GM23338 (cell line): Measurements from ENCODE around the gene ATR.

ENCODE experiments used
- ETS1 ChIP-seq: IDR thresholded peaks from 2 replicates; pipeline ENCODE4 v1.6.1; 2016; ENCODE audit warnings: antibody characterized with exemption
- EZH2 ChIP-seq: fragments of 200-600 bp; sonication (generic); IDR thresholded peaks from one replicate; pipeline ENCODE4 v1.8.0; 2017; ENCODE audit warnings: antibody characterized with exemption, mild to moderate bottlenecking, low read depth; ENCODE audit not compliant: unreplicated experiment
- POLR2AphosphoS5 ChIP-seq: IDR thresholded peaks from 2 replicates; pipeline ENCODE4 v1.6.1; 2016; ENCODE audit warnings: antibody characterized with exemption, low read depth
- TF ChIP-seq, protein P1 (sequence below), 2 experiments: fragments of 200-600 bp in 1 of 2; sonication (generic) in 1 of 2; conservative IDR thresholded peaks; 2 replicates each; pipeline versions ENCODE4 v1.5.1 to v1.6.1; 2016 to 2017; ENCODE audit warnings: antibody characterized with exemption in 2 of 2, low read depth in 2 of 2, mild to moderate bottlenecking in 2 of 2, moderate library complexity in 1 of 2
- TF ChIP-seq, protein P2 (sequence below): IDR thresholded peaks from one replicate; pipeline ENCODE4 v1.6.1; 2018; ENCODE audit warnings: antibody characterized with exemption; ENCODE audit not compliant: unreplicated experiment

- TF ChIP-seq, protein P1, sequence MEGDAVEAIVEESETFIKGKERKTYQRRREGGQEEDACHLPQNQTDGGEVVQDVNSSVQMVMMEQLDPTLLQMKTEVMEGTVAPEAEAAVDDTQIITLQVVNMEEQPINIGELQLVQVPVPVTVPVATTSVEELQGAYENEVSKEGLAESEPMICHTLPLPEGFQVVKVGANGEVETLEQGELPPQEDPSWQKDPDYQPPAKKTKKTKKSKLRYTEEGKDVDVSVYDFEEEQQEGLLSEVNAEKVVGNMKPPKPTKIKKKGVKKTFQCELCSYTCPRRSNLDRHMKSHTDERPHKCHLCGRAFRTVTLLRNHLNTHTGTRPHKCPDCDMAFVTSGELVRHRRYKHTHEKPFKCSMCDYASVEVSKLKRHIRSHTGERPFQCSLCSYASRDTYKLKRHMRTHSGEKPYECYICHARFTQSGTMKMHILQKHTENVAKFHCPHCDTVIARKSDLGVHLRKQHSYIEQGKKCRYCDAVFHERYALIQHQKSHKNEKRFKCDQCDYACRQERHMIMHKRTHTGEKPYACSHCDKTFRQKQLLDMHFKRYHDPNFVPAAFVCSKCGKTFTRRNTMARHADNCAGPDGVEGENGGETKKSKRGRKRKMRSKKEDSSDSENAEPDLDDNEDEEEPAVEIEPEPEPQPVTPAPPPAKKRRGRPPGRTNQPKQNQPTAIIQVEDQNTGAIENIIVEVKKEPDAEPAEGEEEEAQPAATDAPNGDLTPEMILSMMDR (conservative IDR thresholded peaks at IDR 0.05; ENCODE audit: low read depth in 2 of 2) = no peak
- TF ChIP-seq EZH2 (no peak), POLR2AphosphoS5 (no peak), ETS1 (no peak)
- TF ChIP-seq, protein P2, sequence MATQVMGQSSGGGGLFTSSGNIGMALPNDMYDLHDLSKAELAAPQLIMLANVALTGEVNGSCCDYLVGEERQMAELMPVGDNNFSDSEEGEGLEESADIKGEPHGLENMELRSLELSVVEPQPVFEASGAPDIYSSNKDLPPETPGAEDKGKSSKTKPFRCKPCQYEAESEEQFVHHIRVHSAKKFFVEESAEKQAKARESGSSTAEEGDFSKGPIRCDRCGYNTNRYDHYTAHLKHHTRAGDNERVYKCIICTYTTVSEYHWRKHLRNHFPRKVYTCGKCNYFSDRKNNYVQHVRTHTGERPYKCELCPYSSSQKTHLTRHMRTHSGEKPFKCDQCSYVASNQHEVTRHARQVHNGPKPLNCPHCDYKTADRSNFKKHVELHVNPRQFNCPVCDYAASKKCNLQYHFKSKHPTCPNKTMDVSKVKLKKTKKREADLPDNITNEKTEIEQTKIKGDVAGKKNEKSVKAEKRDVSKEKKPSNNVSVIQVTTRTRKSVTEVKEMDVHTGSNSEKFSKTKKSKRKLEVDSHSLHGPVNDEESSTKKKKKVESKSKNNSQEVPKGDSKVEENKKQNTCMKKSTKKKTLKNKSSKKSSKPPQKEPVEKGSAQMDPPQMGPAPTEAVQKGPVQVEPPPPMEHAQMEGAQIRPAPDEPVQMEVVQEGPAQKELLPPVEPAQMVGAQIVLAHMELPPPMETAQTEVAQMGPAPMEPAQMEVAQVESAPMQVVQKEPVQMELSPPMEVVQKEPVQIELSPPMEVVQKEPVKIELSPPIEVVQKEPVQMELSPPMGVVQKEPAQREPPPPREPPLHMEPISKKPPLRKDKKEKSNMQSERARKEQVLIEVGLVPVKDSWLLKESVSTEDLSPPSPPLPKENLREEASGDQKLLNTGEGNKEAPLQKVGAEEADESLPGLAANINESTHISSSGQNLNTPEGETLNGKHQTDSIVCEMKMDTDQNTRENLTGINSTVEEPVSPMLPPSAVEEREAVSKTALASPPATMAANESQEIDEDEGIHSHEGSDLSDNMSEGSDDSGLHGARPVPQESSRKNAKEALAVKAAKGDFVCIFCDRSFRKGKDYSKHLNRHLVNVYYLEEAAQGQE = no peak
These were observed 12.4 kb downstream of the ATR start for GRCh38 chr3:142566096-142566495.
